Measurements from ENCODE around the gene TRPM7.

- TF ChIP-seq CHD2 (IDR thresholded peaks at IDR 0.05; ENCODE audit: low read depth, low read length) (no peak), EZH2 (IDR thresholded peaks at IDR 0.05; ENCODE audit: borderline replicate concordance, low read depth, low read length) (no peak), ZNF274 (IDR thresholded peaks at IDR 0.05; ENCODE audit: borderline replicate concordance, low read depth, low read length) (no peak), CEBPZ (IDR thresholded peaks at IDR 0.05; ENCODE audit: borderline replicate concordance, low read depth, low read length) (no peak), HEY1 (CRISPR knock-in tag; IDR thresholded peaks at IDR 0.05; ENCODE audit: borderline replicate concordance) (no peak), SMAD1 (IDR thresholded peaks at IDR 0.05; ENCODE audit: low read depth, low read length, partially characterized antibody) (no peak), ZBTB43 (CRISPR knock-in tag; IDR thresholded peaks at IDR 0.05) (no peak), ZBTB49 (CRISPR knock-in tag; IDR thresholded peaks at IDR 0.05; ENCODE audit: borderline replicate concordance) (no peak), JUN (IDR thresholded peaks at IDR 0.05; ENCODE audit: borderline replicate concordance, low read depth, low read length) (no peak), JUN (CRISPR knock-in tag; IDR thresholded peaks at IDR 0.05; ENCODE audit: borderline replicate concordance) (no peak), ZNF280B (CRISPR knock-in tag; IDR thresholded peaks at IDR 0.05) (no peak), CTCF (IDR thresholded peaks at IDR 0.05 in 2 of 3, conservative IDR thresholded peaks at IDR 0.05 in 1 of 3; ENCODE audit: insufficient read depth in 2 of 3, low read depth in 1 of 3, low read length in 3 of 3) (peak in 1 of 3 experiments; percentile 10; a peak in 1 of 6 replicates), VEZF1 (CRISPR knock-in tag; IDR thresholded peaks at IDR 0.05) (0 out of 2 replicates have a peak, but pooled peaks have one; percentile 28), TAF7 (tag; IDR thresholded peaks at IDR 0.05) (no peak), TARDBP (IDR thresholded peaks at IDR 0.05) (no peak)
Measured at GRCh38 chr15:50685976-50686468, 575 bp downstream of the TRPM7 start.
